Neuronal stem cell (in vitro differentiated cells): ENCODE measurements around the gene IGDCC3.
A peak's percentile ranks its signal among the peaks of the same experiment; 100 is the strongest.

Experiments
- DNase-seq: peaks from one replicate; pipeline ENCODE4 v3.0.0-alpha.2; 2013; ENCODE audit warnings: low spot score
- H2AFZ ChIP-seq: one replicate; pipeline ENCODE4 v1.6.1; 2013; ENCODE audit warnings: mild to moderate bottlenecking, low read length, inconsistent platforms
- H2AK5ac ChIP-seq: 2 replicates; pipeline ENCODE4 v1.6.1; 2013; ENCODE audit warnings: low read depth, mild to moderate bottlenecking, inconsistent platforms, low read length, moderate library complexity, mixed read lengths
- H2BK120ac ChIP-seq: 2 replicates; pipeline ENCODE4 v1.6.1; 2013; ENCODE audit warnings: low read depth, mild to moderate bottlenecking, inconsistent platforms, low read length, moderate library complexity, mixed read lengths
- H2BK12ac ChIP-seq: one replicate; pipeline ENCODE4 v1.6.1; 2013; ENCODE audit warnings: low read length, inconsistent platforms
- H2BK15ac ChIP-seq: 2 replicates; pipeline ENCODE4 v1.6.1; 2013; ENCODE audit warnings: mild to moderate bottlenecking, low read length, inconsistent platforms, mixed read lengths
- H2BK5ac ChIP-seq: one replicate; pipeline ENCODE4 v1.6.1; 2013; ENCODE audit warnings: inconsistent platforms, mild to moderate bottlenecking, low read length, moderate library complexity
- H3K14ac ChIP-seq: one replicate; pipeline ENCODE4 v1.6.1; 2013; ENCODE audit warnings: low read length, inconsistent platforms
- H3K18ac ChIP-seq: 2 replicates; pipeline ENCODE4 v1.6.1; 2013; ENCODE audit warnings: low read length, inconsistent platforms
- H3K23ac ChIP-seq: 2 replicates; pipeline ENCODE4 v1.6.1; 2013; ENCODE audit warnings: low read depth, mild to moderate bottlenecking, mixed read lengths, low read length, inconsistent platforms; ENCODE audit not compliant: poor library complexity
- H3K27ac ChIP-seq: replicated peaks from 3 replicates; pipeline ENCODE4 v1.5.1; 2013; ENCODE audit warnings: low read length, inconsistent platforms
- H3K27me3 ChIP-seq, 3 experiments: 2 replicates each; pipeline ENCODE4 v1.6.1; 2013; ENCODE audit warnings: low read length in 3 of 3, mild to moderate bottlenecking in 2 of 3, inconsistent platforms in 1 of 3, low read depth in 1 of 3, mixed read lengths in 1 of 3, moderate library complexity in 1 of 3; ENCODE audit not compliant: control insufficient read depth in 3 of 3, insufficient read depth in 3 of 3
- H3K36me3 ChIP-seq, 2 donors: replicated peaks in 1 of 2; 2 replicates each; pipeline ENCODE4 v1.6.1; 2013; ENCODE audit warnings: low read length in 2 of 2; ENCODE audit not compliant: control insufficient read depth in 2 of 2, insufficient read depth in 2 of 2
- H3K4ac ChIP-seq: 2 replicates; pipeline ENCODE4 v1.6.1; 2013; ENCODE audit warnings: inconsistent platforms, mild to moderate bottlenecking, low read length, moderate library complexity
- H3K4me1 ChIP-seq, 2 donors: 1 replicate in 1 of 2; 2 replicates in 1 of 2; pipeline ENCODE4 v1.6.1; 2013; ENCODE audit warnings: low read length in 2 of 2, low read depth in 1 of 2; ENCODE audit not compliant: control insufficient read depth in 2 of 2, insufficient read depth in 1 of 2
- H3K4me2 ChIP-seq: one replicate; pipeline ENCODE4 v1.6.1; 2013; ENCODE audit warnings: mild to moderate bottlenecking, low read length, inconsistent platforms; ENCODE audit not compliant: insufficient read depth, poor library complexity, severe bottlenecking
- H3K4me3 ChIP-seq, 2 donors: 2 replicates each; pipeline ENCODE4 v1.5.1; 2013; ENCODE audit warnings: low read length in 2 of 2, mild to moderate bottlenecking in 2 of 2, inconsistent platforms in 1 of 2, moderate library complexity in 1 of 2
- H3K79me1 ChIP-seq: one replicate; pipeline ENCODE4 v1.6.1; 2013; ENCODE audit warnings: low read depth, mild to moderate bottlenecking, inconsistent platforms, low read length, moderate library complexity
- H3K9ac ChIP-seq: one replicate; pipeline ENCODE4 v1.6.1; 2013; ENCODE audit warnings: mild to moderate bottlenecking, low read depth, low read length, inconsistent platforms; ENCODE audit not compliant: poor library complexity
- H3K9me3 ChIP-seq, 2 donors: replicated peaks in 1 of 2; 2 replicates each; pipeline versions ENCODE3 to v1.6.1; 2013; ENCODE audit warnings: low read length in 2 of 2, mild to moderate bottlenecking in 2 of 2, inconsistent platforms in 1 of 2, low read depth in 1 of 2, mixed read lengths in 1 of 2, moderate library complexity in 1 of 2; ENCODE audit not compliant: control insufficient read depth in 2 of 2, insufficient read depth in 1 of 2
- H4K8ac ChIP-seq: one replicate; pipeline ENCODE4 v1.6.1; 2013; ENCODE audit warnings: low read depth, mild to moderate bottlenecking, inconsistent platforms, low read length, moderate library complexity
- H4K91ac ChIP-seq: one replicate; pipeline ENCODE4 v1.6.1; 2013; ENCODE audit warnings: low read length, low read depth, mild to moderate bottlenecking, inconsistent platforms; ENCODE audit not compliant: poor library complexity
- WGBS, 2 donors: extraction: QIAGEN DNeasy Blood & Tissue Kit; methylation state at CpG; one replicate each; pipeline ENCODE4 v1.1.7; 2013; ENCODE audit warnings: missing lambda C conversion rate in 2 of 2, mixed read lengths in 1 of 2; ENCODE audit not compliant: insufficient read length in 2 of 2, insufficient replicate concordance in 1 of 2; ENCODE audit errors: extremely low coverage in 2 of 2; 5-methylcytosine and 5-hydroxymethylcytosine counted together

Gene IGDCC3

DNA sequence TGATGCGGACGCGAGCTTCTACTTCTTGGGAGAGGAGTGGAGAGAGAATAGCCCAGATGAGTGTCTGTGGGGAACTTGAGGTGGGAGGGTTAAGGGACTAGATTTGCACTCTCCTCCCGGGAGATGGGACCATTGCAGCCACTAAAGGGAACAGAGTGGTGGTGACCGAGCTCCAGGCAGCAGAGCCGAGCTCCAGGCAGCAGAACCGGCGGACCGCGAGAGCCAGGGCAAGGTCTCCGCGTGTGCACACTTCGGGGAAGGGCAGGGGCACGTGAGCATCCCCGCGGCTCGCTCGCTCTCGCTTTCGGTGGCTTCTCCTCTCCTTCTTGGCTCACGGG, 1.1 kb downstream of the IGDCC3 start:
- Histone ChIP-seq H3K18ac (peak overlapping the region; percentile 98), H4K91ac (no peak overlapping the region), H2AFZ (peak overlapping the region; percentile 76), H4K8ac (peak overlapping the region; percentile 49), H2BK5ac (peak overlapping the region; percentile 95), H3K79me1 (peaks cover 1% of the 10 kb centered on the region), H3K14ac (peak overlapping the region; percentile 65), H3K4ac (peak overlapping the region; percentile 1), H3K4me2 (peak overlapping the region; percentile 97), H3K27me3 (peaks cover 0 to 12% (median 0%) of the 10 kb centered on the region in 3 experiments), H3K4me3 (peak overlapping the region; percentile 89 to 94), H2BK15ac (peak overlapping the region; percentile 95), H2BK120ac (no peak overlapping the region), H3K36me3 (peaks cover 6 to 57% of the 10 kb centered on the region in 2 donors), H3K9me3 (no peaks in the 10 kb centered on the region), H3K23ac (peak overlapping the region; percentile 77), H3K27ac (no peak overlapping the region), H2AK5ac (peak overlapping the region; percentile 81), H3K9ac (peak overlapping the region; percentile 98), H2BK12ac (peak overlapping the region; percentile 91), H3K4me1 (peaks cover 26 to 29% of the 10 kb centered on the region in 2 donors)
- no peak for DNase-seq
- WGBS, 2 donors = no CpG with 5 or more reads among the region's 21 CpGs

GRCh38 chr15:65375871-65376607, 1.8 kb downstream of the IGDCC3 start:
- Histone ChIP-seq H3K27ac (no peak overlapping the region), H4K8ac (no peak overlapping the region), H3K4me1 (peaks cover 26 to 29% of the 10 kb centered on the region in 2 donors), H3K18ac (no peak overlapping the region), H2BK12ac (no peak overlapping the region), H3K23ac (no peak overlapping the region), H2AK5ac (no peak overlapping the region), H4K91ac (no peak overlapping the region), H3K4me3 (peak overlapping the region; percentile 27 to 94), H3K79me1 (peaks cover 1% of the 10 kb centered on the region), H2AFZ (no peak overlapping the region), H3K4me2 (no peak overlapping the region), H2BK15ac (no peak overlapping the region), H3K36me3 (peaks cover 8 to 58% of the 10 kb centered on the region in 2 donors), H2BK120ac (no peak overlapping the region), H3K9ac (no peak overlapping the region), H3K9me3 (no peaks in the 10 kb centered on the region), H3K14ac (no peak overlapping the region), H2BK5ac (peak overlapping the region; percentile 95), H3K27me3 (peaks cover 0 to 12% (median 0%) of the 10 kb centered on the region in 3 experiments), H3K4ac (no peak overlapping the region)
- no CpG with 5 or more reads among the region's 9 CpGs for WGBS, 2 donors
- no peak for DNase-seq

DNA sequence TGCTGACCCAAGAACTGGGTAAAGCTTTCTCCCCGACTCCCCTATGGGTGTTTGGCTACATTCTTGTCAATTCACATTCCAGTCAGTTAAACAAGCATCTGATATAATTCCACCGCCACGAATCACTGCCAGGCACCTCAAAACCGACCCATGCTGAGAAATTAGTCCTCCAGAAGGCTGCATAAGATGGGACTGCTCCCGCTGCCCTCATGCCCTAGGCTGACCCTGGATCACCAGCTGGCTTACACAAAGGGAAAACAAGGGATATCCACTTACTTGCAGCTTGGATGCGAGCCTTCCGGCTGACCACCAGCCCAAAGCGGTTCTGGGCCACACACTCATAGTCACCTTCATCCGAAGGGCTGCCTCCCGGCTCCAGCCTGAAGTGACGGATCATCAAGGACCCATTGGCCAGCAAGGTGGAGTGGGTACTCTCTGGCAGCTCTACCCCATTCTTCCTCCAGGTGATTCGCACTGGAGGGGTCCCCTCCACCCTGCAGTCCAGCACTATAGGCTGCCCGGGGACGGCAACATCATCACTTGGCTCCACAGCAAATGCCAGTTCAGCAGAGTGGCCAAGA, 2.9 kb downstream of the IGDCC3 start:
- Histone ChIP-seq H3K9me3 (no peaks in the 10 kb centered on the region), H4K8ac (no peak overlapping the region), H3K14ac (no peak overlapping the region), H3K27ac (no peak overlapping the region), H2BK120ac (no peak overlapping the region), H3K4me2 (no peak overlapping the region), H3K9ac (no peak overlapping the region), H3K4me1 (peaks cover 26 to 28% of the 10 kb centered on the region in 2 donors), H3K18ac (no peak overlapping the region), H4K91ac (no peak overlapping the region), H3K23ac (no peak overlapping the region), H3K27me3 (peaks cover 0 to 12% (median 0%) of the 10 kb centered on the region in 3 experiments), H2BK15ac (no peak overlapping the region), H3K79me1 (peaks cover 1% of the 10 kb centered on the region), H3K4me3 (no peak overlapping the region), H3K4ac (no peak overlapping the region), H2BK5ac (no peak overlapping the region), H3K36me3 (peaks cover 9 to 62% of the 10 kb centered on the region in 2 donors), H2AK5ac (no peak overlapping the region), H2AFZ (no peak overlapping the region), H2BK12ac (no peak overlapping the region)
- DNase-seq = no peak
- WGBS, 2 donors = no CpG with 5 or more reads among the region's 14 CpGs

GRCh38 chr15:65374334-65374733, 3.5 kb downstream of the IGDCC3 start:
- Histone ChIP-seq H3K9ac (no peak overlapping the region), H2BK12ac (no peak overlapping the region), H2BK120ac (no peak overlapping the region), H3K23ac (no peak overlapping the region), H3K4ac (no peak overlapping the region), H2AK5ac (no peak overlapping the region), H3K79me1 (peaks cover 1% of the 10 kb centered on the region), H3K9me3 (no peaks in the 10 kb centered on the region), H3K4me1 (peaks cover 31 to 34% of the 10 kb centered on the region in 2 donors), H4K91ac (no peak overlapping the region), H2BK15ac (no peak overlapping the region), H3K36me3 (peaks cover 9 to 67% of the 10 kb centered on the region in 2 donors), H3K18ac (no peak overlapping the region), H3K27ac (no peak overlapping the region), H3K14ac (no peak overlapping the region), H2AFZ (no peak overlapping the region), H4K8ac (no peak overlapping the region), H2BK5ac (no peak overlapping the region), H3K4me2 (no peak overlapping the region), H3K27me3 (peaks cover 0 to 12% (median 0%) of the 10 kb centered on the region in 3 experiments), H3K4me3 (no peak overlapping the region)
- DNase-seq = no peak
- WGBS, 2 donors = no CpG with 5 or more reads among the region's 3 CpGs
